Stomach (tissue), 9 donors: ENCODE results near the gene CDC14B. TPM values are rescaled to one million over a fixed set of nuclear protein-coding genes. Genes with fewer than 3 reads are reported as not detected.
A peak's percentile ranks its signal among the peaks of the same experiment; 100 is the strongest.

Source experiments
- DNase-seq, 2 donors: peaks; one replicate each; pipeline versions ENCODE4 v3.0.0 to v3.0.0-alpha.2; 2013 to 2019
- H3K27ac ChIP-seq, 5 donors: fragments of 200-600 bp in 4 of 5; sonication (generic) in 4 of 5; one replicate each; pipeline ENCODE4 v1.5.1; 2013 to 2019; ENCODE audit warnings: mild to moderate bottlenecking in 1 of 5, moderate library complexity in 1 of 5
- H3K27me3 ChIP-seq, 3 donors: fragments of 200-600 bp; sonication (generic); one replicate each; pipeline ENCODE4 v1.5.1; 2017 to 2019; ENCODE audit warnings: mixed run types in 1 of 3
- H3K36me3 ChIP-seq, 4 donors: fragments of 200-600 bp; sonication (generic); 1 replicate in 3 of 4; 2 replicates in 1 of 4; pipeline ENCODE4 v1.5.1; 2016 to 2019
- H3K4me1 ChIP-seq, 4 donors: fragments of 200-600 bp; sonication (generic); one replicate each; pipeline ENCODE4 v1.5.1; 2016 to 2019
- H3K4me3 ChIP-seq, 4 donors: fragments of 200-600 bp; sonication (generic) in 3 of 4; one replicate each; pipeline ENCODE4 v1.5.1; 2016 to 2019; ENCODE audit warnings: mild to moderate bottlenecking in 1 of 4
- H3K9me3 ChIP-seq, 4 donors: fragments of 200-600 bp; sonication (generic); one replicate each; pipeline ENCODE4 v1.5.1; 2016 to 2019
- EP300 ChIP-seq: sonication (generic); formaldehyde crosslinking; IDR thresholded peaks from one replicate; pipeline ENCODE4 v1.6.1; 2017; ENCODE audit warnings: antibody characterized with exemption
- POLR2A ChIP-seq, 4 donors: fragments of 450-650 bp; IDR thresholded peaks; one replicate each; pipeline ENCODE4 v1.6.1; 2016; ENCODE audit warnings: antibody characterized with exemption in 4 of 4, control low read depth in 2 of 4, mild to moderate bottlenecking in 1 of 4, moderate library complexity in 1 of 4
- POLR2AphosphoS5 ChIP-seq, 3 donors: sonication (generic); formaldehyde crosslinking; IDR thresholded peaks; one replicate each; pipeline ENCODE4 v1.6.1; 2016; ENCODE audit warnings: antibody characterized with exemption in 3 of 3
- WGBS, 5 donors: extraction: QIAGEN DNeasy Blood & Tissue Kit in 3 of 5; methylation state at CpG; one replicate each; pipeline versions ENCODE4 v1.1.5 to v1.1.7; 2013 to 2018; 5-methylcytosine and 5-hydroxymethylcytosine counted together
- intact Hi-C: fragments of 100-400 bp; cut with DNase I; formaldehyde crosslinking; loops from one replicate; pipeline ENCODE4 v1.15.1; 2023; ENCODE audit warnings: low total_unique reads
- polyA plus RNA-seq, 3 donors: library from polyadenylated mRNA; stranded (reverse); fragments of 200-250 nt; gene quantifications; one replicate each; pipeline ENCODE4 v1.2.3, GENCODE V29; 2013
- total RNA-seq, 5 donors: library from RNA; depleted of rRNA; stranded (reverse); fragments of >200 nt; gene quantifications; one replicate each; pipeline versions ENCODE4 v1.1.0 to v1.2.3, GENCODE V29; 2014 to 2016
- TF ChIP-seq, protein P1 (sequence below), 7 experiments: fragments of 450-650 bp in 4 of 7; fragments of 200-600 bp in 3 of 7; sonication (generic) in 3 of 7; IDR thresholded peaks; one replicate each; pipeline ENCODE4 v1.5.1; 2016 to 2019; ENCODE audit warnings: antibody characterized with exemption in 7 of 7, control low read depth in 2 of 7, mild to moderate bottlenecking in 1 of 7
- donor health status: healthy with polysubstance abuse.
- donor health status: Bipolar disorder and iron deficiency.
- donor health status: healthy.

CDC14B gene
- total and polyA plus RNA-seq, 8 donors: 4.1 to 31.9 (median 17.1) TPM

DNA sequence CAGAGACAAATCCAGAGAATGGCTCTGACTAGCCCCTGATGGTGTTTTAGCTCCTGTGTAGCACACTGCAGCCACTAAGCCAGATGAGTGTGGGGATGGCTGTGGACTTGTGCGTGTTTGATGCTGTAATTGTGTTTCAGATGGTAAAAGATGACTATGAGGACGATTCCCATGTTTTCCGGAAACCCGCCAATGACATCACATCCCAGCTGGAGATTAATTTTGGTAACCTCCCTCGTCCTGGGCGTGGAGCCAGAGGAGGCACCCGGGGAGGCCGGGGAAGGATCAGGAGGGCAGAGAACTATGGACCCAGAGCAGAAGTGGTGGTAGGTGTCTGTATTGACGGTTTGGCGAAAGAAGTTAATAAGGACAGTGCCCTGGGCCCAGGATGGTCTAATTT, 131.7 kb downstream of the CDC14B start:
- H3K4me1 ChIP-seq: peaks cover 38 to 64% (median 48%) of the 10 kb centered on the region in 4 donors
- H3K27ac ChIP-seq: peak overlapping the region in 4 of 5 donors; percentile 54 to 84 (median 68)
- intact Hi-C loops: no loop called here
- TF ChIP-seq, protein P1, sequence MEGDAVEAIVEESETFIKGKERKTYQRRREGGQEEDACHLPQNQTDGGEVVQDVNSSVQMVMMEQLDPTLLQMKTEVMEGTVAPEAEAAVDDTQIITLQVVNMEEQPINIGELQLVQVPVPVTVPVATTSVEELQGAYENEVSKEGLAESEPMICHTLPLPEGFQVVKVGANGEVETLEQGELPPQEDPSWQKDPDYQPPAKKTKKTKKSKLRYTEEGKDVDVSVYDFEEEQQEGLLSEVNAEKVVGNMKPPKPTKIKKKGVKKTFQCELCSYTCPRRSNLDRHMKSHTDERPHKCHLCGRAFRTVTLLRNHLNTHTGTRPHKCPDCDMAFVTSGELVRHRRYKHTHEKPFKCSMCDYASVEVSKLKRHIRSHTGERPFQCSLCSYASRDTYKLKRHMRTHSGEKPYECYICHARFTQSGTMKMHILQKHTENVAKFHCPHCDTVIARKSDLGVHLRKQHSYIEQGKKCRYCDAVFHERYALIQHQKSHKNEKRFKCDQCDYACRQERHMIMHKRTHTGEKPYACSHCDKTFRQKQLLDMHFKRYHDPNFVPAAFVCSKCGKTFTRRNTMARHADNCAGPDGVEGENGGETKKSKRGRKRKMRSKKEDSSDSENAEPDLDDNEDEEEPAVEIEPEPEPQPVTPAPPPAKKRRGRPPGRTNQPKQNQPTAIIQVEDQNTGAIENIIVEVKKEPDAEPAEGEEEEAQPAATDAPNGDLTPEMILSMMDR (IDR thresholded peaks at IDR 0.05): no peak
- peak in 1 of 3 donors; percentile 8 for TF ChIP-seq POLR2AphosphoS5 (IDR thresholded peaks at IDR 0.05)
- H3K9me3 ChIP-seq: no peaks in the 10 kb centered on the region
- no peak overlapping the region for H3K4me3 ChIP-seq
- WGBS, 5 donors: 41 to 76% (median 56%) methylated on average over 10 of the region's 10 CpGs
- peaks cover 26 to 67% (median 54%) of the 10 kb centered on the region in 4 donors for H3K36me3 ChIP-seq
- H3K27me3 ChIP-seq: no peaks in the 10 kb centered on the region
- no peak for DNase-seq

DNA sequence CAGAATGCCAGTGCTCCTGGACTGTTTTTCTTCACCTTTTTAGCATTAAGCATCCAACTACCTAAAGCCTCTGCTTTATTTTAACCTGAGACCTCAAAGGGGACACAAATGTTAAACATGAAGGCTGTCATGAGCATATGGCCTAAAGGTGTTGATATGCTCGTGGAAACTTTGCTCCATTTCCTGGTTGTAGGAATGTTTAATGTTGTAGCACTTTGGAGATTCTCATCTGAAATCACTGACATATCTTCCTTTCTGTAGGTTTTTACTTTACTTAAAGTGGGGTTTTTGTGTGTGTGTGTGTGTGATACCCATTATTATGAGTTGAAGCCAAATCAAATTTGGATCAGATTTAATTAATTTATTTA, 132.6 kb downstream of the CDC14B start:
- Histone ChIP-seq H3K27ac (peak overlapping the region in 4 of 5 donors; percentile 54 to 84 (median 68)), H3K4me1 (peaks cover 36 to 55% (median 45%) of the 10 kb centered on the region in 4 donors), H3K4me3 (no peak overlapping the region), H3K27me3 (no peaks in the 10 kb centered on the region), H3K36me3 (peaks cover 26 to 60% (median 49%) of the 10 kb centered on the region in 4 donors), H3K9me3 (no peaks in the 10 kb centered on the region)
- 20 to 38% (median 32%) methylated on average over 1 of the region's 1 CpG for WGBS, 5 donors
- no peak for DNase-seq
- TF ChIP-seq POLR2AphosphoS5 (IDR thresholded peaks at IDR 0.05) (no peak), EP300 (no peak), POLR2A (IDR thresholded peaks at IDR 0.05) (no peak)
- TF ChIP-seq, protein P1 (IDR thresholded peaks at IDR 0.05): no peak
- intact Hi-C loops: no loop called here

DNA sequence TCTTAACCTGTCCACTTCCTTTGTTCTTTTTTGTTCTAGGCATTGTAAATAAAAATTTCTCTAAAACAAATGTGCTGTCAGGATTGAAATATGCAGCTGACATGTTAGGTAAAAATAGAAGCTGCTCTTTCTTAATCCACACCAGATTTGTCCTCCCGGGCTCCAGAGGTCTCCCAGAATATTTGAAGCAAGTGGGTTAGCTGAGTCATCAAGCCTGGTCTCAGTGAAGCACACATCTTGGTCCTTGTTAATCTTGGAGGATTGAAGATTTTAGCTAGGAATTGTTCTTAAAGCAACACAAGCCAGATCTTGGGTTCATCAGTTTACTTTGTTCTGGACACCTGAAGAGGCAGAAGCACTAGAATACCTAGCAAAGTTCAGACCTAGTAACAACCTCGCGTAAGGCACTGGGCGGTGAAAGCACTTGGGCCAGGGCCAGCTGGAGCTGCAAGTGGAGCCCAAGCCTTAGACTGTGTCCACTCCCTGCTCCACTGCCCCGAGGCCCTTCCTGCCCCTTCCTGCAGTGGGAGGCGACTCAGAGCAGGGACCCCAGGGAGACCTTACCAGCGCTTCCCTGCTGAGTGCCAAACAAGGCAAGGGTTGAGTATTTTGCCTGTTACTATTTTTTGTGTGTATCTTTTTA, 133.1 kb downstream of the CDC14B start:
- DNase-seq: peak; percentile 48 to 79
- intact Hi-C loops: no loop called here
- TF ChIP-seq, protein P1 (IDR thresholded peaks at IDR 0.05): no peak
- TF ChIP-seq POLR2AphosphoS5 (IDR thresholded peaks at IDR 0.05) (no peak), EP300 (no peak), POLR2A (IDR thresholded peaks at IDR 0.05) (no peak)
- Histone ChIP-seq H3K27me3 (no peaks in the 10 kb centered on the region), H3K36me3 (peaks cover 26 to 55% (median 47%) of the 10 kb centered on the region in 4 donors), H3K9me3 (no peaks in the 10 kb centered on the region), H3K4me3 (no peak overlapping the region), H3K27ac (peak overlapping the region; percentile 48 to 84 (median 64)), H3K4me1 (peaks cover 31 to 49% (median 41%) of the 10 kb centered on the region in 4 donors)
- WGBS, 5 donors: 19 to 30% (median 23%) methylated on average over 7 of the region's 7 CpGs

DNA sequence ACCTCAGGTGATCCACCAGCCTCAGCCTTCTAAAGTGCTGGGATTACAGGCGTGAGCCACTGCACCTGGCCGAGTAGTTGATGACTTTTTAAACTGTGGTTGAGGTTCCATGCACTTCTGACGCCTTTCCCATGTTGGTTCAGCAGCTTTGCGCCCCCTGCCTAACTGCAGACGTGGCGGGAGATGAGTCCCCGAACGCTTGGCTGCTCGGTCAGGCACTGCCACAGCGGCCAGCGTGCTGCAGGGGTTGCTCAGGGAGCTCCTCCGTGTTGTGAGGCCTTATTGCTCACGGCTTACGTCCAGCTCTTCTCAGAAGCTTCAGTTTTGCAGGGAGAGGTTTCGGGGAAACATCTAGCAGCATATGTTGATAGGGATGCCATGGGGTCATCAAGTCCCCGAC, 134.4 kb downstream of the CDC14B start:
- intact Hi-C loops: no loop called here
- Histone ChIP-seq H3K27me3 (no peaks in the 10 kb centered on the region), H3K4me3 (no peak overlapping the region), H3K4me1 (peaks cover 24 to 37% (median 33%) of the 10 kb centered on the region in 4 donors), H3K9me3 (no peaks in the 10 kb centered on the region), H3K27ac (peak overlapping the region in 2 of 5 donors; percentile 64 to 84), H3K36me3 (peaks cover 20 to 43% (median 36%) of the 10 kb centered on the region in 4 donors)
- no peak for DNase-seq
- 92 to 99% (median 97%) methylated on average over 16 of the region's 16 CpGs for WGBS, 5 donors
- TF ChIP-seq POLR2A (IDR thresholded peaks at IDR 0.05) (no peak), EP300 (no peak), POLR2AphosphoS5 (IDR thresholded peaks at IDR 0.05) (no peak)
- TF ChIP-seq, protein P1 (IDR thresholded peaks at IDR 0.05): no peak
